HepG2 (cell line): ENCODE measurements around the gene HSPA1A. TPM values are rescaled to one million over a fixed set of nuclear protein-coding genes. Genes with fewer than 3 reads are reported as not detected.
A peak's percentile ranks its signal among the peaks of the same experiment; 100 is the strongest.

Source experiments
- FOXA1 ChIP-seq, 2 experiments: fragments of 450-650 bp in 1 of 2; sonication (generic) in 1 of 2; formaldehyde crosslinking in 1 of 2; IDR thresholded peaks; 2 replicates each; pipeline versions ENCODE4 v1.4.0 to v1.6.1; 2016 to 2020; ENCODE audit warnings: missing genetic modification reagents in 1 of 2
- HHEX ChIP-seq: IDR thresholded peaks from 2 replicates; pipeline ENCODE4 v1.6.1; 2016; ENCODE audit warnings: control low read depth
- HNRNPUL1 ChIP-seq: fragments of 200-400 bp; formaldehyde crosslinking; IDR thresholded peaks from 2 replicates; pipeline ENCODE4 v1.6.1; 2017; ENCODE audit warnings: low read depth, mild to moderate bottlenecking, low read length, moderate library complexity
- HOXA5 ChIP-seq: sonication (generic); formaldehyde crosslinking; IDR thresholded peaks from 2 replicates; pipeline ENCODE4 v1.4.0; 2020; ENCODE audit warnings: missing genetic modification reagents
- MAFF ChIP-seq: IDR thresholded peaks from 2 replicates; pipeline ENCODE4 v1.6.1; 2011; ENCODE audit warnings: low read depth, low read length, improper control_type of control experiment
- MAZ ChIP-seq, 2 experiments: sonication (generic) in 1 of 2; formaldehyde crosslinking in 1 of 2; IDR thresholded peaks; 2 replicates each; pipeline versions ENCODE4 v1.5.0 to v1.6.1; 2012 to 2020; ENCODE audit warnings: low read depth in 2 of 2, mild to moderate bottlenecking in 2 of 2, borderline replicate concordance in 1 of 2, improper control_type of control experiment in 1 of 2, low read length in 1 of 2, missing genetic modification reagents in 1 of 2, moderate library complexity in 1 of 2
- PREB ChIP-seq: sonication (generic); formaldehyde crosslinking; IDR thresholded peaks from 2 replicates; pipeline ENCODE4 v1.4.0; 2020; ENCODE audit warnings: missing genetic modification reagents
- SP140L ChIP-seq: sonication (generic); formaldehyde crosslinking; IDR thresholded peaks from 2 replicates; pipeline ENCODE4 v1.4.0; 2020; ENCODE audit warnings: missing genetic modification reagents, borderline replicate concordance
- ZNF160 ChIP-seq: sonication (generic); formaldehyde crosslinking; IDR thresholded peaks from 2 replicates; pipeline ENCODE4 v1.8.0; 2022; ENCODE audit warnings: mild to moderate bottlenecking, inconsistent platforms, missing genetic modification reagents
- ZNF33B ChIP-seq: sonication (generic); formaldehyde crosslinking; IDR thresholded peaks from 2 replicates; pipeline ENCODE4 v1.5.1; 2020; ENCODE audit warnings: mild to moderate bottlenecking, missing genetic modification reagents
- polyA plus RNA-seq, 8 experiments: library from polyadenylated mRNA; depleted of rRNA in 3 of 8; stranded (reverse) in 7 of 8; unstranded in 1 of 8; fragments of >200 nt; fragmentation: Illumina TruSeq in 4 of 8; extraction: Trizol in 4 of 8; gene quantifications; 2 replicates each; pipeline versions ENCODE4 v1.2.1 to v1.2.3, GENCODE V29; 2011 to 2016; ENCODE audit warnings: low read depth in 4 of 8, missing spikeins in 1 of 8, mixed read lengths in 1 of 8; ENCODE audit not compliant: insufficient read depth in 1 of 8
- total RNA-seq, 5 experiments: library from RNA; depleted of rRNA; stranded (reverse); fragments of >200 nt; fragmentation: Illumina TruSeq; extraction: Trizol; gene quantifications; 2 replicates each; pipeline ENCODE4 v1.2.3, GENCODE V29; 2016; ENCODE audit warnings: low read depth in 1 of 5
- TF ChIP-seq, protein P1 (sequence below): sonication (generic); formaldehyde crosslinking; IDR thresholded peaks from 2 replicates; pipeline ENCODE4 v1.8.1; 2023; ENCODE audit warnings: missing genetic modification reagents, inconsistent platforms, borderline replicate concordance
- TF ChIP-seq, protein P2 (sequence below): IDR thresholded peaks from 2 replicates; pipeline ENCODE4 v1.6.1; 2016; ENCODE audit warnings: control low read depth
- TF ChIP-seq, protein P3 (sequence below): sonication (generic); formaldehyde crosslinking; IDR thresholded peaks from 2 replicates; pipeline ENCODE4 v1.4.0; 2020; ENCODE audit warnings: missing genetic modification reagents; ENCODE audit errors: not compliant biosample characterization

Gene HSPA1A
- total and polyA plus RNA-seq, 2 of the 13 experiments (the other 11 are each of a cell fraction or from before 2014, with no cell fraction given) = 44.5 to 85.0 TPM

GRCh38 chr6:31806470-31807272 lies 8.7 kb upstream of the HSPA1A start, which contains the start of gene LSM2 (continued):
- TF ChIP-seq, protein P1, sequence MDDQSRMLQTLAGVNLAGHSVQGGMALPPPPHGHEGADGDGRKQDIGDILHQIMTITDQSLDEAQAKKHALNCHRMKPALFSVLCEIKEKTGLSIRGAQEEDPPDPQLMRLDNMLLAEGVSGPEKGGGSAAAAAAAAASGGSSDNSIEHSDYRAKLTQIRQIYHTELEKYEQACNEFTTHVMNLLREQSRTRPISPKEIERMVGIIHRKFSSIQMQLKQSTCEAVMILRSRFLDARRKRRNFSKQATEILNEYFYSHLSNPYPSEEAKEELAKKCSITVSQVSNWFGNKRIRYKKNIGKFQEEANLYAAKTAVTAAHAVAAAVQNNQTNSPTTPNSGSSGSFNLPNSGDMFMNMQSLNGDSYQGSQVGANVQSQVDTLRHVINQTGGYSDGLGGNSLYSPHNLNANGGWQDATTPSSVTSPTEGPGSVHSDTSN (CRISPR knock-in tag) = no peak
- TF ChIP-seq MAFF (no peak), MAZ (IDR thresholded peaks at IDR 0.05; ENCODE audit: borderline replicate concordance, low read depth, low read length) (peak; percentile 84; the same call in 1 of the 2 replicates), MAZ (CRISPR knock-in tag; IDR thresholded peaks at IDR 0.05; ENCODE audit: low read depth) (peak; percentile 95), HOXA5 (CRISPR knock-in tag) (no peak; the same call in 1 of the 2 replicates), HNRNPUL1 (peak; percentile 68; the same call in 1 of the 2 replicates), HHEX (CRISPR knock-in tag) (no peak), SP140L (CRISPR knock-in tag) (no peak), ZNF160 (no peak; the same call in none of the 2 replicates), FOXA1 (IDR thresholded peaks at IDR 0.05) (no peak), FOXA1 (CRISPR knock-in tag; IDR thresholded peaks at IDR 0.05) (no peak; the same call in 1 of the 2 replicates), ZNF33B (CRISPR knock-in tag) (peak; percentile 98), PREB (CRISPR knock-in tag) (no peak; the same call in 1 of the 2 replicates)
- TF ChIP-seq, protein P2, sequence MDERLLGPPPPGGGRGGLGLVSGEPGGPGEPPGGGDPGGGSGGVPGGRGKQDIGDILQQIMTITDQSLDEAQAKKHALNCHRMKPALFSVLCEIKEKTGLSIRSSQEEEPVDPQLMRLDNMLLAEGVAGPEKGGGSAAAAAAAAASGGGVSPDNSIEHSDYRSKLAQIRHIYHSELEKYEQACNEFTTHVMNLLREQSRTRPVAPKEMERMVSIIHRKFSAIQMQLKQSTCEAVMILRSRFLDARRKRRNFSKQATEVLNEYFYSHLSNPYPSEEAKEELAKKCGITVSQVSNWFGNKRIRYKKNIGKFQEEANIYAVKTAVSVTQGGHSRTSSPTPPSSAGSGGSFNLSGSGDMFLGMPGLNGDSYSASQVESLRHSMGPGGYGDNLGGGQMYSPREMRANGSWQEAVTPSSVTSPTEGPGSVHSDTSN (CRISPR knock-in tag) = no peak
- TF ChIP-seq, protein P3, sequence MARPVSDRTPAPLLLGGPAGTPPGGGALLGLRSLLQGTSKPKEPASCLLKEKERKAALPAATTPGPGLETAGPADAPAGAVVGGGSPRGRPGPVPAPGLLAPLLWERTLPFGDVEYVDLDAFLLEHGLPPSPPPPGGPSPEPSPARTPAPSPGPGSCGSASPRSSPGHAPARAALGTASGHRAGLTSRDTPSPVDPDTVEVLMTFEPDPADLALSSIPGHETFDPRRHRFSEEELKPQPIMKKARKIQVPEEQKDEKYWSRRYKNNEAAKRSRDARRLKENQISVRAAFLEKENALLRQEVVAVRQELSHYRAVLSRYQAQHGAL (CRISPR knock-in tag) = peak; percentile 91
